ENCODE data around the gene GPER1.
"Not testable (repeated sequence)": the region's sequence is repeated elsewhere in the genome, so short reads cannot be mapped to it uniquely, and the experiment has no call there.

GPER1 gene

DNA sequence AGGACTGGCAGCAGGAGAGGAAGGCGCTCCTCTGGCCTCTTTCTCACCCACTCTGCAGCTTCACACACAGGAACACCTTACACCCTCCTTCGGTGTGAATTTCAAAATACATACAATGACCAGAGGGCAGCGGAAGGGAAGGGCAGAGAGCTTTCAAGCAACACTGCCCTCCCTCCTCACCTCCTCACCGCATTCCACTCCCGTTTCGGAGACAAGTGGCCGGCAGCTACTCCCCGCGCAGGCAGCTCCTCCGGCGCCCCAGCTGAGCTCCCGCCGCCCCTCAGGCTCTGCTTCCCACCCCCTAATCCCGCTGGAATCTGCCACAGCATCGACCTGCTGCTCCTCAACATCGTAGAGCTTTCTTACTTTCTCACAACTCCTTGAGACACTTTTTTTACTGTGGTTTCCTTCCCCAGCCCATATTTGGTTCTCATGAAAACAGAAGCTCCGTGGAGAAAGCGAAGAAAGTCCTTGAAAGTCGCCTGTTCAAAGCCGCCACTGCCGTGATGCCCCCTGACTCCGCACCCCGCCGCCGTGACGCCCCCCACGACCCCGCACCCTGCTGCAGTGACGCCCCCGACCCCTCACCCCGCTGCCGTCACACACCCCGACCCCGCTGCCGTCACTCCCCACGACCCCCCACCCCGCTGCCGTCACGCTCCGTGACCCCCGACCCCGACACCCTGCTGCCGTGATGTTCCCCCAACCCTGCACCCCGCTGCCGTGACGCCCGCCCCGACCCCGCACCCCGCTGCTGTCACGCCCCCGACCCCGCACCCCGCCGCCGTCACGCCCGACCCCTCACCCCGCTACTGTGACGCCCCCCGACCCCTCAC is 14.6 kb upstream of the GPER1 start:
- no peaks in the 10 kb centered on the region for H3K9me2 ChIP-seq (ENCODE audit: low read depth, low read length)
- TF ChIP-seq EZH2 (IDR thresholded peaks at IDR 0.05; ENCODE audit: borderline replicate concordance, low read length), result no peak
- TF ChIP-seq, protein P1, sequence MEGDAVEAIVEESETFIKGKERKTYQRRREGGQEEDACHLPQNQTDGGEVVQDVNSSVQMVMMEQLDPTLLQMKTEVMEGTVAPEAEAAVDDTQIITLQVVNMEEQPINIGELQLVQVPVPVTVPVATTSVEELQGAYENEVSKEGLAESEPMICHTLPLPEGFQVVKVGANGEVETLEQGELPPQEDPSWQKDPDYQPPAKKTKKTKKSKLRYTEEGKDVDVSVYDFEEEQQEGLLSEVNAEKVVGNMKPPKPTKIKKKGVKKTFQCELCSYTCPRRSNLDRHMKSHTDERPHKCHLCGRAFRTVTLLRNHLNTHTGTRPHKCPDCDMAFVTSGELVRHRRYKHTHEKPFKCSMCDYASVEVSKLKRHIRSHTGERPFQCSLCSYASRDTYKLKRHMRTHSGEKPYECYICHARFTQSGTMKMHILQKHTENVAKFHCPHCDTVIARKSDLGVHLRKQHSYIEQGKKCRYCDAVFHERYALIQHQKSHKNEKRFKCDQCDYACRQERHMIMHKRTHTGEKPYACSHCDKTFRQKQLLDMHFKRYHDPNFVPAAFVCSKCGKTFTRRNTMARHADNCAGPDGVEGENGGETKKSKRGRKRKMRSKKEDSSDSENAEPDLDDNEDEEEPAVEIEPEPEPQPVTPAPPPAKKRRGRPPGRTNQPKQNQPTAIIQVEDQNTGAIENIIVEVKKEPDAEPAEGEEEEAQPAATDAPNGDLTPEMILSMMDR (IDR thresholded peaks at IDR 0.05; ENCODE audit: low read length), result no peak
- H3K9ac ChIP-seq (ENCODE audit: low read length), result no peak overlapping the region
- no peaks in the 10 kb centered on the region for H3K27me3 ChIP-seq (ENCODE audit: insufficient read depth, low read length)
- H3F3A ChIP-seq (ENCODE audit: insufficient read depth, low read length), result no peaks in the 10 kb centered on the region
- H3K9me3 ChIP-seq (ENCODE audit: low read length), result no peaks in the 10 kb centered on the region
- H3K27ac ChIP-seq (ENCODE audit: low read depth, low read length, poor library complexity, severe bottlenecking), result no peak overlapping the region
- no peaks in the 10 kb centered on the region for H4K20me1 ChIP-seq (ENCODE audit: insufficient read depth, low read length)
- H3K4me1 ChIP-seq (ENCODE audit: insufficient read depth, low read length, severe bottlenecking), result no peaks in the 10 kb centered on the region
- H3K36me3 ChIP-seq (ENCODE audit: insufficient read depth, low read length), result no peaks in the 10 kb centered on the region
- no peak overlapping the region for H3K4me2 ChIP-seq (ENCODE audit: low read length)
- H2AFZ ChIP-seq (ENCODE audit: low read length), result no peak overlapping the region
- H3K4me3 ChIP-seq (ENCODE audit: low read depth, low read length, poor library complexity, severe bottlenecking), result no peak overlapping the region
- no peaks in the 10 kb centered on the region for H3K79me2 ChIP-seq (ENCODE audit: insufficient read depth, low read length)

DNA sequence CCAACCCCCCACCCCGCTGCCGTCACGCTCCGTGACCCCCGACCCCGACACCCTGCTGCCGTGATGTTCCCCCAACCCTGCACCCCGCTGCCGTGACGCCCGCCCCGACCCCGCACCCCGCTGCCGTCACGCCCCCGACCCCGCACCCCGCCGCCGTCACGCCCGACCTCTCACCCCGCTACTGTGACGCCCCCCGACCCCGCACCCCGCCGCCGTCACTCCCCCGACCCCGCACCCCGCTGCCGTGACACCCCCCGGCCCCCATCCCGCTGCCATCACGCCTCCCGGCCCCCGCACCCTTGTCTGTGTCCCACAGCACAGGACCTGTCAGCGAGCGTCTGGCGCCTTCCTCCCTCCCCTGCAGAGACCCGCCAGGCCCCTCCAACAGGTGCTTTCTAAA is 13.9 kb upstream of the GPER1 start:
- not testable (repeated sequence) for H3K9me2 ChIP-seq (ENCODE audit: low read depth, low read length); H2AFZ ChIP-seq (ENCODE audit: low read length)

DNA sequence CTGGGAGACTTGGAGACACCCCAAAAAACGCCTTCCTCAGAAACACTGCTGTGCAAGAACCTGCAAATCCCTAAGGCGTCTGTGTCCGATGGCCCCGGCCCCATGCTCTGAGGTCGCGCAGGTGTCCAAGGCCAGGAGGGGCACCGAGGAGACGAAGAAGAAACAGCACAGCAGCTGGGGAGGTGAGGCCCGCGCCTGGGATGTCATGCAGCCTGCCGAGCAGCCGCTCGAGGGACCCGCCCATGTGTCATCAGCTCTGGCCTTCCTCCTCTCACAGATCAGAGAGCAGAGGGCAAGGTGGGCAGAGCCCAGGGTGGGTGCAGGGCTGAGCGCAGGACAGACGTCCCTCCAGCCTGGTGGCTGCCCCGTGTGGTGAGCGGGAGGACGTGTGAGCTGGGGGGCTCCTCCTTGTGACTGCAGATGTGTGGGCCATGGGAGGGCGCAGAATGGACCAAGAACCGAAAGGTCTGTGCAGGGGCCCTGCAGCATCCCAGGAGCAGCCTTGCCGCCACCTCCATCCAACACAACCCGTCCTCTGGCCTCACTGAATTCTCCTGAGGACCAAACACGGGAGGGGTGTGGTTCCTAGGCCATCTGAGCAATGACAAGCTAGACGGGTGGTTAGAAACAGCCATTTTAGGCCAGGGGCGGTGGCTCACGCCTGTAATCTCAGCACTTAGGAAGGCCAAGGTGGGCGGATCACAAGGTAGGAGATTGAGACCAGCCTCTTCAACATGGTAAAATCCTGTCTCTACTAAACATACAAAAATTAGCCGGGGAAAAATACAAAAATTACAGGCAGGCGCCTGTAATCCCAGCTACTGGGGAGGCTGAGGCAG is 13.1 kb upstream of the GPER1 start:
- TF ChIP-seq EZH2 (IDR thresholded peaks at IDR 0.05; ENCODE audit: borderline replicate concordance, low read length), result no peak
- TF ChIP-seq, protein P1 (IDR thresholded peaks at IDR 0.05; ENCODE audit: low read length), result no peak
- no peak overlapping the region for H3K9ac ChIP-seq (ENCODE audit: low read length)
- H3K4me3 ChIP-seq (ENCODE audit: low read depth, low read length, poor library complexity, severe bottlenecking), result no peak overlapping the region
- H3K9me3 ChIP-seq (ENCODE audit: low read length), result no peaks in the 10 kb centered on the region
- H2AFZ ChIP-seq (ENCODE audit: low read length), result no peak overlapping the region
- no peaks in the 10 kb centered on the region for H3K9me2 ChIP-seq (ENCODE audit: low read depth, low read length)
- no peaks in the 10 kb centered on the region for H3K79me2 ChIP-seq (ENCODE audit: insufficient read depth, low read length)
- no peaks in the 10 kb centered on the region for H3K36me3 ChIP-seq (ENCODE audit: insufficient read depth, low read length)
- no peaks in the 10 kb centered on the region for H3F3A ChIP-seq (ENCODE audit: insufficient read depth, low read length)
- no peak overlapping the region for H3K4me2 ChIP-seq (ENCODE audit: low read length)
- no peak overlapping the region for H3K27ac ChIP-seq (ENCODE audit: low read depth, low read length, poor library complexity, severe bottlenecking)
- no peaks in the 10 kb centered on the region; the same call in 1 of the 2 replicates for H3K27me3 ChIP-seq (ENCODE audit: insufficient read depth, low read length)
- no peaks in the 10 kb centered on the region for H3K4me1 ChIP-seq (ENCODE audit: insufficient read depth, low read length, severe bottlenecking)
- H4K20me1 ChIP-seq (ENCODE audit: insufficient read depth, low read length), result no peaks in the 10 kb centered on the region

More for the DNA sequence above, 13.9 kb upstream of the GPER1 start:
- not testable (repeated sequence) for H4K20me1 ChIP-seq (ENCODE audit: insufficient read depth, low read length); H3K79me2 ChIP-seq (ENCODE audit: insufficient read depth, low read length); H3K9ac ChIP-seq (ENCODE audit: low read length); H3K9me3 ChIP-seq (ENCODE audit: low read length); H3K36me3 ChIP-seq (ENCODE audit: insufficient read depth, low read length); H3K27me3 ChIP-seq (ENCODE audit: insufficient read depth, low read length); H3K4me3 ChIP-seq (ENCODE audit: low read depth, low read length, poor library complexity, severe bottlenecking); H3K4me2 ChIP-seq (ENCODE audit: low read length); H3K4me1 ChIP-seq (ENCODE audit: insufficient read depth, low read length, severe bottlenecking); H3F3A ChIP-seq (ENCODE audit: insufficient read depth, low read length); H3K27ac ChIP-seq (ENCODE audit: low read depth, low read length, poor library complexity, severe bottlenecking)
